Ishikawa (cell line): ENCODE data around the gene EMC9.

ENCODE experiments used
- CEBPB ChIP-seq: IDR thresholded peaks from 2 replicates; pipeline ENCODE4 v1.6.1; 2012
- CREB1 ChIP-seq: IDR thresholded peaks from 2 replicates; pipeline ENCODE4 v1.6.1; 2012; ENCODE audit warnings: low read depth
- EGR1 ChIP-seq: IDR thresholded peaks from 2 replicates; pipeline ENCODE4 v1.6.1; 2012
- EP300 ChIP-seq: IDR thresholded peaks from 2 replicates; pipeline ENCODE4 v1.6.1; 2012; ENCODE audit warnings: borderline replicate concordance
- RAD21 ChIP-seq: IDR thresholded peaks from 2 replicates; pipeline ENCODE4 v1.6.1; 2012; ENCODE audit warnings: low read depth
- REST ChIP-seq: IDR thresholded peaks from 2 replicates; pipeline ENCODE4 v1.6.1; 2012; ENCODE audit warnings: low read depth, mild to moderate bottlenecking
- USF1 ChIP-seq: IDR thresholded peaks from 2 replicates; pipeline ENCODE4 v1.6.1; 2012

- TF ChIP-seq USF1 (no peak), RAD21 (no peak), REST (no peak), CEBPB (no peak), EGR1 (no peak), EP300 (no peak), CREB1 (no peak)
Measured at GRCh38 chr14:24187539-24187915, 46.1 kb upstream of the EMC9 start.
